ENCODE data around the gene ABTB1.

DNA sequence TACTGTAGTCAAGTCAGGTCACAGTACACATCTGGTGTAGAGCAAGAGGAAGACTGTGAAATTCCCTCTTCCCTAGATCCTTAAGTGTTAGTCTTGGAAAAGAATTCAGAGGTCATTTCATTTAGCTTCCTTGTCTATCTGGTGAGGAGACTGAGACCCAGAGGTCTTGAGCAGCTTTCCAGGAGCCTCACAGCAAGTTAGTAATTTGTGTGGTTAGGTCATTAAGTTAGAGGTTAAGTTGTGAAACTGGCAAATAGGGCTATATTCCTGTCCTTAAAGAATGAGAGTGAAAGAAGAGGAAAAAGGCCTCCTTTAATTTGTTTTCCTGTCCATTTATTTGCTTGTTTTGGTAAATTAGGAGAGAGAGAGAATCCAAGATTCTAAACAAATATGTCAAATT lies 34.8 kb upstream of the ABTB1 start:
- TF ChIP-seq ZBTB34 (CRISPR knock-in tag; IDR thresholded peaks at IDR 0.05) (no peak), TCF7 (IDR thresholded peaks at IDR 0.05; ENCODE audit: borderline replicate concordance) (no peak), TSC22D4 (tag; IDR thresholded peaks at IDR 0.05) (no peak), POLR2A (conservative IDR thresholded peaks at IDR 0.05) (no peak), RFX1 (IDR thresholded peaks at IDR 0.05) (no peak), GABPA (tag; conservative IDR thresholded peaks at IDR 0.05; ENCODE audit: low read depth) (no peak), EP300 (IDR thresholded peaks at IDR 0.05; ENCODE audit: low read length) (no peak), PHB2 (IDR thresholded peaks at IDR 0.05; ENCODE audit: low read depth) (no peak)
- TF ChIP-seq, protein P1, sequence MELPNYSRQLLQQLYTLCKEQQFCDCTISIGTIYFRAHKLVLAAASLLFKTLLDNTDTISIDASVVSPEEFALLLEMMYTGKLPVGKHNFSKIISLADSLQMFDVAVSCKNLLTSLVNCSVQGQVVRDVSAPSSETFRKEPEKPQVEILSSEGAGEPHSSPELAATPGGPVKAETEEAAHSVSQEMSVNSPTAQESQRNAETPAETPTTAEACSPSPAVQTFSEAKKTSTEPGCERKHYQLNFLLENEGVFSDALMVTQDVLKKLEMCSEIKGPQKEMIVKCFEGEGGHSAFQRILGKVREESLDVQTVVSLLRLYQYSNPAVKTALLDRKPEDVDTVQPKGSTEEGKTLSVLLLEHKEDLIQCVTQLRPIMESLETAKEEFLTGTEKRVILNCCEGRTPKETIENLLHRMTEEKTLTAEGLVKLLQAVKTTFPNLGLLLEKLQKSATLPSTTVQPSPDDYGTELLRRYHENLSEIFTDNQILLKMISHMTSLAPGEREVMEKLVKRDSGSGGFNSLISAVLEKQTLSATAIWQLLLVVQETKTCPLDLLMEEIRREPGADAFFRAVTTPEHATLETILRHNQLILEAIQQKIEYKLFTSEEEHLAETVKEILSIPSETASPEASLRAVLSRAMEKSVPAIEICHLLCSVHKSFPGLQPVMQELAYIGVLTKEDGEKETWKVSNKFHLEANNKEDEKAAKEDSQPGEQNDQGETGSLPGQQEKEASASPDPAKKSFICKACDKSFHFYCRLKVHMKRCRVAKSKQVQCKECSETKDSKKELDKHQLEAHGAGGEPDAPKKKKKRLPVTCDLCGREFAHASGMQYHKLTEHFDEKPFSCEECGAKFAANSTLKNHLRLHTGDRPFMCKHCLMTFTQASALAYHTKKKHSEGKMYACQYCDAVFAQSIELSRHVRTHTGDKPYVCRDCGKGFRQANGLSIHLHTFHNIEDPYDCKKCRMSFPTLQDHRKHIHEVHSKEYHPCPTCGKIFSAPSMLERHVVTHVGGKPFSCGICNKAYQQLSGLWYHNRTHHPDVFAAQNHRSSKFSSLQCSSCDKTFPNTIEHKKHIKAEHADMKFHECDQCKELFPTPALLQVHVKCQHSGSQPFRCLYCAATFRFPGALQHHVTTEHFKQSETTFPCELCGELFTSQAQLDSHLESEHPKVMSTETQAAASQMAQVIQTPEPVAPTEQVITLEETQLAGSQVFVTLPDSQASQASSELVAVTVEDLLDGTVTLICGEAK (IDR thresholded peaks at IDR 0.05): no peak
- TF ChIP-seq, protein P1 (CRISPR knock-in tag; IDR thresholded peaks at IDR 0.05): no peak
- TF ChIP-seq, protein P2, sequence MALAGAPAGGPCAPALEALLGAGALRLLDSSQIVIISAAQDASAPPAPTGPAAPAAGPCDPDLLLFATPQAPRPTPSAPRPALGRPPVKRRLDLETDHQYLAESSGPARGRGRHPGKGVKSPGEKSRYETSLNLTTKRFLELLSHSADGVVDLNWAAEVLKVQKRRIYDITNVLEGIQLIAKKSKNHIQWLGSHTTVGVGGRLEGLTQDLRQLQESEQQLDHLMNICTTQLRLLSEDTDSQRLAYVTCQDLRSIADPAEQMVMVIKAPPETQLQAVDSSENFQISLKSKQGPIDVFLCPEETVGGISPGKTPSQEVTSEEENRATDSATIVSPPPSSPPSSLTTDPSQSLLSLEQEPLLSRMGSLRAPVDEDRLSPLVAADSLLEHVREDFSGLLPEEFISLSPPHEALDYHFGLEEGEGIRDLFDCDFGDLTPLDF (CRISPR knock-in tag; IDR thresholded peaks at IDR 0.05): no peak
- TF ChIP-seq, protein P3, sequence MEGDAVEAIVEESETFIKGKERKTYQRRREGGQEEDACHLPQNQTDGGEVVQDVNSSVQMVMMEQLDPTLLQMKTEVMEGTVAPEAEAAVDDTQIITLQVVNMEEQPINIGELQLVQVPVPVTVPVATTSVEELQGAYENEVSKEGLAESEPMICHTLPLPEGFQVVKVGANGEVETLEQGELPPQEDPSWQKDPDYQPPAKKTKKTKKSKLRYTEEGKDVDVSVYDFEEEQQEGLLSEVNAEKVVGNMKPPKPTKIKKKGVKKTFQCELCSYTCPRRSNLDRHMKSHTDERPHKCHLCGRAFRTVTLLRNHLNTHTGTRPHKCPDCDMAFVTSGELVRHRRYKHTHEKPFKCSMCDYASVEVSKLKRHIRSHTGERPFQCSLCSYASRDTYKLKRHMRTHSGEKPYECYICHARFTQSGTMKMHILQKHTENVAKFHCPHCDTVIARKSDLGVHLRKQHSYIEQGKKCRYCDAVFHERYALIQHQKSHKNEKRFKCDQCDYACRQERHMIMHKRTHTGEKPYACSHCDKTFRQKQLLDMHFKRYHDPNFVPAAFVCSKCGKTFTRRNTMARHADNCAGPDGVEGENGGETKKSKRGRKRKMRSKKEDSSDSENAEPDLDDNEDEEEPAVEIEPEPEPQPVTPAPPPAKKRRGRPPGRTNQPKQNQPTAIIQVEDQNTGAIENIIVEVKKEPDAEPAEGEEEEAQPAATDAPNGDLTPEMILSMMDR (IDR thresholded peaks at IDR 0.05 in 2 of 3, conservative IDR thresholded peaks at IDR 0.05 in 1 of 3; ENCODE audit: insufficient read depth in 2 of 3, low read depth in 1 of 3, low read length in 3 of 3): no peak

Data from K562 (cell line).